MM.1S (cell line): ENCODE results near the gene TRAPPC6A.

Experiments used
- CTCF ChIP-seq: fragments of 300-600 bp; sonication (generic); IDR thresholded peaks from 2 replicates; pipeline ENCODE4 v1.5.1; 2016; ENCODE audit warnings: antibody characterized with exemption, low read length, mixed read lengths
- EZH2 ChIP-seq: fragments of 300-600 bp; sonication (generic); optimal IDR thresholded peaks from 2 replicates; pipeline ENCODE3; 2017; ENCODE audit warnings: low read depth, mild to moderate bottlenecking, antibody characterized with exemption, low read length, mixed read lengths

- TF ChIP-seq CTCF (no peak), EZH2 (no peak)
These were observed 26.7 kb downstream of the TRAPPC6A start for GRCh38 chr19:45151320-45151719.
